Spleen (tissue), 3 donors: ENCODE results near the gene DRD4.
A peak's percentile ranks its signal among the peaks of the same experiment; 100 is the strongest.

Source experiments
- POLR2A ChIP-seq, 3 donors: fragments of 450-650 bp; IDR thresholded peaks; one replicate each; pipeline ENCODE4 v1.5.1; 2017; ENCODE audit warnings: antibody characterized with exemption in 3 of 3, mild to moderate bottlenecking in 1 of 3
- POLR2AphosphoS5 ChIP-seq, 3 donors: sonication (generic); formaldehyde crosslinking; IDR thresholded peaks; one replicate each; pipeline ENCODE4 v1.5.1; 2017; ENCODE audit warnings: antibody characterized with exemption in 3 of 3

DNA sequence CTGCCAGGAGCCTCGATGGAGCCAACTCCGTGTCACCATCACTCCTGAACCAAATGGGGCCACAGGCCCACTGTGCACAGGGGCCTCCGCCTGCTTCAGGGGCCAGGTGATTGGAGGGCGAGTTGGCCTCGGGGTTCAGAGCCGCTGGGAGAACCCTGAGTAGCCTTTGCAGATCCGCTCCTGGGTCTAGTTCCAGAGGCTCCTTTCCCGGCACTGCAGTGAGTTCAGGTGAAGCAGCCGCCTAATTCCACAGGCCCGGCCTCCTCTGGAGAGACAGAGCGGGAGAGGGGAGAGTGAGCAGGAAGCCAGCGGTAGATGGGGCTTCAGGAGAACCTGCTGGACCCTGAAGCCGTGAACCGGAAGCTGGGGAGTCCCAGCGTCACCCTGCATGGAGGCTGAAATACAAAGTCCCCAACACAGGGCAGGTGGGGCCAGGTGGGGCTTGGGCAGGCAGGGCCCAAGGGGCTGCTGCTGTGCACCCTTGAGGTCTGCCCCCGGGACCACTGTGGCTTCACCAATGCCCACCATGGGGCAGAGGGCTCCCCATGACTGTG is 22.5 kb downstream of the DRD4 start:
- TF ChIP-seq POLR2A (IDR thresholded peaks at IDR 0.05): no peak
- peak in 1 of 3 donors; percentile 8 for TF ChIP-seq POLR2AphosphoS5 (IDR thresholded peaks at IDR 0.05)
